GM12892 (cell line): Measurements from ENCODE around the gene NPM1.

Source experiments
- DNase-seq: peaks from one replicate; pipeline ENCODE4 v3.0.0; 2011; ENCODE audit not compliant: insufficient read length
- FAIRE-seq: peaks from 2 replicates; lab custom pipeline; 2011; peaks lifted over from hg19 to GRCh38; lab: Jason Lieb, UNC
- POLR2A ChIP-seq: IDR thresholded peaks from 2 replicates; pipeline ENCODE4 v1.6.1; 2011; ENCODE audit warnings: low read depth, low read length, control low read depth
- POLR2AphosphoS5 ChIP-seq: IDR thresholded peaks from 2 replicates; pipeline ENCODE4 v1.6.1; 2011; ENCODE audit warnings: low read depth, low read length, control low read depth
- TAF1 ChIP-seq: IDR thresholded peaks from 2 replicates; pipeline ENCODE4 v1.6.1; 2011; ENCODE audit warnings: low read depth, mild to moderate bottlenecking, control low read depth, low read length, borderline replicate concordance

NPM1 gene

GRCh38 chr5:171426266-171426665 is 38.6 kb downstream of the NPM1 start:
- DNase-seq, result no peak
- no peak for TF ChIP-seq POLR2AphosphoS5
- no peak for TF ChIP-seq TAF1
- TF ChIP-seq POLR2A, result no peak
- no peak for FAIRE-seq

- DNase-seq (no peak), FAIRE-seq (no peak)
- TF ChIP-seq TAF1, result no peak
- TF ChIP-seq POLR2A, result no peak
- no peak for TF ChIP-seq POLR2AphosphoS5
Measured at GRCh38 chr5:171426680-171427079, 39.0 kb downstream of the NPM1 start.

- TF ChIP-seq POLR2A (no peak), POLR2AphosphoS5 (no peak), TAF1 (no peak)
- DNase-seq, result no peak
- FAIRE-seq, result no peak
Measured at GRCh38 chr5:171427318-171428167, 39.9 kb downstream of the NPM1 start.

GRCh38 chr5:171428168-171428696 is 40.6 kb downstream of the NPM1 start:
- no peak for TF ChIP-seq TAF1
- TF ChIP-seq POLR2A, result no peak
- no peak for TF ChIP-seq POLR2AphosphoS5
- DNase-seq (no peak), FAIRE-seq (no peak)

GRCh38 chr5:171428809-171429542 is 41.3 kb downstream of the NPM1 start:
- no peak for FAIRE-seq
- DNase-seq, result no peak
- no peak for TF ChIP-seq POLR2A
- TF ChIP-seq TAF1, result no peak
- no peak for TF ChIP-seq POLR2AphosphoS5

- TF ChIP-seq POLR2AphosphoS5 (no peak), POLR2A (no peak), TAF1 (no peak)
- FAIRE-seq (no peak), DNase-seq (no peak)
Measured at GRCh38 chr5:171429543-171429910, 41.9 kb downstream of the NPM1 start.

GRCh38 chr5:171431251-171431777 is 43.7 kb downstream of the NPM1 start:
- no peak for FAIRE-seq
- TF ChIP-seq POLR2A, result no peak
- TF ChIP-seq TAF1, result no peak
- no peak for TF ChIP-seq POLR2AphosphoS5

GRCh38 chr5:171432076-171432475 is 44.4 kb downstream of the NPM1 start:
- TF ChIP-seq POLR2AphosphoS5, result no peak
- TF ChIP-seq TAF1, result no peak
- TF ChIP-seq POLR2A, result no peak
- FAIRE-seq, result no peak
- no peak for DNase-seq

More at GRCh38 chr5:171431251-171431777, 43.7 kb downstream of the NPM1 start:
- no peak for DNase-seq

GRCh38 chr5:171432583-171433351 is 45.1 kb downstream of the NPM1 start:
- TF ChIP-seq POLR2AphosphoS5 (no peak), TAF1 (no peak), POLR2A (no peak)
- no peak for FAIRE-seq
- no peak for DNase-seq

- no peak for DNase-seq
- no peak for TF ChIP-seq POLR2A
- TF ChIP-seq TAF1, result no peak
- TF ChIP-seq POLR2AphosphoS5, result no peak
- FAIRE-seq, result no peak
Measured at GRCh38 chr5:171433352-171433698, 45.7 kb downstream of the NPM1 start.

GRCh38 chr5:171433982-171434676 is 46.5 kb downstream of the NPM1 start:
- no peak for FAIRE-seq
- TF ChIP-seq POLR2AphosphoS5 (no peak), POLR2A (no peak), TAF1 (no peak)
- no peak for DNase-seq
